Stomach smooth muscle (tissue), 2 donors: ENCODE measurements around the gene DTX3.
A peak's percentile ranks its signal among the peaks of the same experiment; 100 is the strongest.
"Not testable (repeated sequence)": the region's sequence is repeated elsewhere in the genome, so short reads cannot be mapped to it uniquely, and the experiment has no call there.

Experiments
- H3K27ac ChIP-seq: one replicate; pipeline ENCODE4 v1.7.0; 2013; ENCODE audit warnings: mild to moderate bottlenecking, low read length, inconsistent platforms
- H3K27me3 ChIP-seq, 2 donors: one replicate each; pipeline ENCODE4 v1.7.0; 2013; ENCODE audit warnings: low read length in 2 of 2; ENCODE audit not compliant: insufficient read depth in 2 of 2, control insufficient read depth in 1 of 2
- H3K36me3 ChIP-seq, 2 donors: one replicate each; pipeline ENCODE4 v1.7.0; 2013; ENCODE audit warnings: low read length in 2 of 2; ENCODE audit not compliant: control insufficient read depth in 2 of 2, insufficient read depth in 2 of 2
- H3K4me1 ChIP-seq: one replicate; pipeline ENCODE4 v1.7.0; 2013; ENCODE audit warnings: low read length; ENCODE audit not compliant: control insufficient read depth, insufficient read depth
- H3K4me3 ChIP-seq, 2 donors: one replicate each; pipeline ENCODE4 v1.7.0; 2013; ENCODE audit warnings: low read length in 2 of 2
- H3K9ac ChIP-seq, 2 donors: one replicate each; pipeline ENCODE4 v1.7.0; 2013; ENCODE audit warnings: low read length in 2 of 2, mild to moderate bottlenecking in 1 of 2
- H3K9me3 ChIP-seq, 2 donors: one replicate each; pipeline ENCODE4 v1.7.0; 2013; ENCODE audit warnings: low read length in 2 of 2; ENCODE audit not compliant: control insufficient read depth in 2 of 2
- donor health status: healthy.
- donor health status: Pancreatic carcinoma.

The DTX3 gene

GRCh38 chr12:57583008-57583831 is 21.4 kb upstream of the DTX3 start:
- Histone ChIP-seq H3K9me3 (no peaks in the 10 kb centered on the region), H3K9ac (no peak overlapping the region), H3K27ac (no peak overlapping the region), H3K27me3 (peaks cover 0 to 3% of the 10 kb centered on the region in 2 donors), H3K4me3 (no peak overlapping the region), H3K4me1 (no peaks in the 10 kb centered on the region), H3K36me3 (no peaks in the 10 kb centered on the region)

GRCh38 chr12:57584050-57584449 is 20.6 kb upstream of the DTX3 start:
- no peak overlapping the region for H3K4me3 ChIP-seq
- H3K4me1 ChIP-seq = no peaks in the 10 kb centered on the region
- H3K27me3 ChIP-seq = peaks cover 0 to 3% of the 10 kb centered on the region in 2 donors
- no peaks in the 10 kb centered on the region for H3K9me3 ChIP-seq
- H3K9ac ChIP-seq = no peak overlapping the region
- H3K36me3 ChIP-seq = no peaks in the 10 kb centered on the region
- no peak overlapping the region for H3K27ac ChIP-seq

DNA sequence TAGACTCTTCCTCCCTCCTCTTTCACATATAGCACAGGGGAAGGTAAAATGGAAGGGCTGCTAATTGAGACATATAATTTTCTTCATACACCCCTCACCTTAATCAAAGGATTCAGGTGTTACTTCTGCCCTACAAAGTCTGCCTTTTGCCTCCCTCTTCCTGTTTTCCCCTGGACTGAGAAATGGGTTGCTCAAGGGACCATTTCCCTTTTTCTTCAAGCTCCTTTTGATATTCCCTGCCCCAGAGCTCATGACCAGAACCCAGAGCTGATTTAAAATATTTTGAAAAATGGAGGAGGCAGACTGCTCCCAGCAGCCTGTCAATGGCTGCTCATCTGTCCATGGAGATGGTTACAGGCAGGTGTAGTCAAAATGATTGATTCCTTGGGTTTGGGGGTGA is 19.9 kb upstream of the DTX3 start:
- H3K27ac ChIP-seq = no peak overlapping the region

DNA sequence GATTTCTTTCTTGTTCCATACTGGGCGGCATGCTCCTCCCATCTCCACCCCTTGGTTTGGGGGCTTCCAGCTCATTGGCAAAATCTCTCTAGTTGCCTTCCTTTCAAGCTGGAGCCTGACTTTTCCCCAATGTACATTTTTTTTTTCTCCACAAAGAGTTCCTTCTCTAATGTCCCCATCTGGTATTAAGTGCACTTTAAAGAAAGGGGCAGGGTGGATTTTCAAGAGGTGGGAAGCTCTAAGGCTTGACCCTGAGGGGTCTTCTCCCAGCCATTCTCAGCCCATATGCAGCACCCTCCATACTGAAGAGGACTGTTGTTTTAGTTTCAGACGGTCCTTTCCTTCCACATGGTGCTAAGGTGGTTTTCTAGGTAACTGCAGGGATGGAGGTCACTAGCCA is 19.5 kb upstream of the DTX3 start:
- Histone ChIP-seq H3K36me3 (no peaks in the 10 kb centered on the region), H3K9ac (no peak overlapping the region), H3K4me3 (no peak overlapping the region), H3K27me3 (peaks cover 0 to 3% of the 10 kb centered on the region in 2 donors), H3K27ac (no peak overlapping the region), H3K4me1 (no peaks in the 10 kb centered on the region), H3K9me3 (no peaks in the 10 kb centered on the region)

More for the DNA sequence above, 19.9 kb upstream of the DTX3 start:
- no peaks in the 10 kb centered on the region for H3K9me3 ChIP-seq
- H3K36me3 ChIP-seq = no peaks in the 10 kb centered on the region
- H3K9ac ChIP-seq = no peak overlapping the region
- peaks cover 0 to 3% of the 10 kb centered on the region in 2 donors for H3K27me3 ChIP-seq
- H3K4me1 ChIP-seq = no peaks in the 10 kb centered on the region
- H3K4me3 ChIP-seq = no peak overlapping the region

- Histone ChIP-seq H3K27me3 (peaks cover 0 to 3% of the 10 kb centered on the region in 2 donors), H3K27ac (no peak overlapping the region)
Measured at GRCh38 chr12:57586128-57586527, 18.5 kb upstream of the DTX3 start.

DNA sequence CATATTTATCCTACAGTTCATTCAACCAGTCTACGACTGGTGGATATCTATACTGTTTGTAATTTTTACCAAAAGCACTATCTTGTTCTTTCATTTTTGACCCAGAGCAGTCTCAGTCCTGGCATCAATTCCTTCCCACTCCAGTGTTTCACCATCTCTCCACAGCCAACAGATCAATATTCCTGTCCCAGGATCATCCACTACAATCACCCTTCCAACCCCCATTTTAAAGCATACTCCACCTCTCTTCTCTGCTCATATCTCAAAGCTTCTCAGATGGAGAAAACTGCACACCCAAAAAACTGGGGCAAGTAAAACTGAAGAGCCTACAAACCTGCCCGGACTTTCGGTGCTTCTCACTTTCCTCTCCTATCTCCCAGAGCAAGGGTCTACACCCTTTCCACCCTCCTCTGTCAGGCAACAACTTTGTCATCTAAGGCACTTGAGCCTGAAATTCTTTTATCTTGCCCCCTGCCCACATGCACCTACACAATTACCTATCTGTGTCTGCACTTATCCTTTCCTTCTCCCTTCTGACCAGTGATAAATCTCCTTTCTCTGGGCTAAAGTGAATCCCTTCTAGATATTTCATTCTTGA is 17.7 kb upstream of the DTX3 start:
- Histone ChIP-seq H3K36me3 (no peaks in the 10 kb centered on the region), H3K4me3 (no peak overlapping the region), H3K4me1 (peaks cover 11% of the 10 kb centered on the region), H3K9me3 (no peaks in the 10 kb centered on the region), H3K27me3 (peaks cover 0 to 3% of the 10 kb centered on the region in 2 donors), H3K27ac (no peak overlapping the region), H3K9ac (no peak overlapping the region)

More at GRCh38 chr12:57586128-57586527, 18.5 kb upstream of the DTX3 start:
- peaks cover 7% of the 10 kb centered on the region for H3K4me1 ChIP-seq
- no peaks in the 10 kb centered on the region for H3K9me3 ChIP-seq
- no peak overlapping the region for H3K9ac ChIP-seq
- no peak overlapping the region for H3K4me3 ChIP-seq
- H3K36me3 ChIP-seq = no peaks in the 10 kb centered on the region

DNA sequence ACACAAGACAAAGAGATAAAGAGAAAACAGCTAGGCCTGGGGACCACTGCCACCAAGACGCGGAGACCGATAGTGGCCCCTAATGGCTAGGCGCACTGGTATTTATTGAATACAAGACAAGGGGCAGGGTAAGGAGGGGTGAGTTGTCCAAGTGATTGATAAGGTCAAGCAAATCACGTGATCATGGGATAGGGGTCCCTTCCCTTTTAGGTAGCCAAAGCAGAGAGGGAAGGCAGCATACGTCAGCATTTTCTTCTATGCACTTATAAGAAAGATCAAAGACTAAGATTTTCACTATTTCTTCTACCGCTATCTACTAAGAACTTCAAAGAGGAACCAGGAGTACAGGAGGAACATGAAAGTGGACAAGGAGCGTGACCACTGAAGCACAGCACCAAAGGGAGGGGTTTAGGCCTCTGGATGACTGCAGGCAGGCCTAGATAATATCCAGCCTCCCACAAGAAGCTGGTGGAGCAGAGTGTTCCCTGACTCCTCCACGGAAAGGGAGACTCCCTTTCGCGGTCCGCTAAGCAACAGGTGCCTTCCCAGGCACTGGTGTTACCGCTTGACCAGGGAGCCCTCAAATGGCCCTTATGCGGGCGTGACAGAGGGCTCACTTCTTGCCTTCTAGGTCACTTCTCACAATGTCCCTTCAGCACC is 15.5 kb upstream of the DTX3 start:
- not testable (repeated sequence) for H3K27me3 ChIP-seq, H3K36me3 ChIP-seq, H3K4me3 ChIP-seq, H3K9ac ChIP-seq, H3K9me3 ChIP-seq, H3K27ac ChIP-seq
- H3K4me1 ChIP-seq = peaks cover 15% of the 10 kb centered on the region

GRCh38 chr12:57590479-57590863 is 14.2 kb upstream of the DTX3 start:
- Histone ChIP-seq H3K9ac (peak overlapping the region; percentile 67 to 80), H3K4me1 (peaks cover 15% of the 10 kb centered on the region)

DNA sequence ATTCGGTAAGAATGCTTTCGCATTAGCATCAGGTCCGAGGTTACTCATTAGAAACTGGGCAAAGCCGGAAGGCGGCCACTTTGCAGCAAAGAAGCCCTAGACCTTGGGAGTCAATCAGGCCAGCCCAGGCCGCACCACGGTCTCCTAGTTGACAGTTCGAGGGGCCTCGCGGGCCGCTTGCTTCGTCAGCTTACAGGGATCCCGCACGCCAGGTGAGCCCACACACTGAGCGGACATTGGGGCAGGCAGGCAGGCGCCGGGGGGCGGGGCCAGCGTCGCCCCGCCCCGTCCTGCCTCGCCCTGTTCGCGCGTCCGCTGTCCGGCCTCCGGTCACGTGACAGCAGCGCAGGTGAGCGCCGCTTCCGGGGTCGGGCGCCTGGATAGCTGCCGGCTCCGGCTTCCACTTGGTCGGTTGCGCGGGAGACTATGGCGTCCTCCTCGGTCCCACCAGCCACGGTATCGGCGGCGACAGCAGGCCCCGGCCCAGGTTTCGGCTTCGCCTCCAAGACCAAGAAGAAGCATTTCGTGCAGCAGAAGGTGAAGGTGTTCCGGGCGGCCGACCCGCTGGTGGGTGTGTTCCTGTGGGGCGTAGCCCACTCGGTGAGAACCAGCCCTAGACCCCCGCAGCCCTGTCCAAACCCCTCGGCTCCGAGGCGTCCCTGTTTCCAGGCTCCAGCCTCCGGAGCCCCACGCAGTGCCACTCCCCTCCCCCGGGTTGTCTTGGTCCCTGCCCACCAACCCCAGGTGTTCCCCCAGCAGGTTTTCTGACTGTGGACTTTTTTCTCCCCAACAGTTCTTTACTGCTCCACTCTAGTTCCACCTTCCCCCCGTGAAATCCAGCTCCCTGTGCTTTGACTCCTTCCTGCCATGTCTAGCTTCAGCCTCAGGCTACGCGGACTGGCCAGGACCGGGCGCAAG is 13.5 kb upstream of the DTX3 start, which contains the start of gene PIP4K2C:
Gene PIP4K2C (plus strand): TSS at position 329 of the 918 bp plus-strand sequence. CDS start 98 bp downstream, at position 427.
- H3K9ac ChIP-seq = peak within 1 kb of the TSS; percentile 67 to 80

More at GRCh38 chr12:57590479-57590863, 14.2 kb upstream of the DTX3 start:
- peak overlapping the region; percentile 55 for H3K27ac ChIP-seq
- no peaks in the 10 kb centered on the region for H3K27me3 ChIP-seq
- H3K9me3 ChIP-seq = no peaks in the 10 kb centered on the region
- peaks cover 0 to 7% of the 10 kb centered on the region in 2 donors for H3K36me3 ChIP-seq
- peak overlapping the region; percentile 88 to 92 for H3K4me3 ChIP-seq

GRCh38 chr12:57591782-57592325 is 12.8 kb upstream of the DTX3 start:
- Histone ChIP-seq H3K27me3 (no peaks in the 10 kb centered on the region), H3K9me3 (no peaks in the 10 kb centered on the region), H3K4me3 (peak overlapping the region; percentile 88 to 92), H3K27ac (peak overlapping the region; percentile 55), H3K9ac (peak overlapping the region; percentile 67 to 80), H3K36me3 (peaks cover 4 to 20% of the 10 kb centered on the region in 2 donors), H3K4me1 (peaks cover 15% of the 10 kb centered on the region)

More for the DNA sequence above, 13.5 kb upstream of the DTX3 start, which contains the start of gene PIP4K2C:
- Histone ChIP-seq H3K27ac (peak within 1 kb of the TSS; percentile 55), H3K4me3 (peak within 1 kb of the TSS; percentile 88 to 92), H3K9me3 (no peaks in the 10 kb centered on the region), H3K27me3 (no peaks in the 10 kb centered on the region), H3K36me3 (peaks cover 4 to 13% of the 10 kb centered on the region in 2 donors), H3K4me1 (peaks cover 15% of the 10 kb centered on the region)
